ENCODE data around the gene MRPL55.

DNA sequence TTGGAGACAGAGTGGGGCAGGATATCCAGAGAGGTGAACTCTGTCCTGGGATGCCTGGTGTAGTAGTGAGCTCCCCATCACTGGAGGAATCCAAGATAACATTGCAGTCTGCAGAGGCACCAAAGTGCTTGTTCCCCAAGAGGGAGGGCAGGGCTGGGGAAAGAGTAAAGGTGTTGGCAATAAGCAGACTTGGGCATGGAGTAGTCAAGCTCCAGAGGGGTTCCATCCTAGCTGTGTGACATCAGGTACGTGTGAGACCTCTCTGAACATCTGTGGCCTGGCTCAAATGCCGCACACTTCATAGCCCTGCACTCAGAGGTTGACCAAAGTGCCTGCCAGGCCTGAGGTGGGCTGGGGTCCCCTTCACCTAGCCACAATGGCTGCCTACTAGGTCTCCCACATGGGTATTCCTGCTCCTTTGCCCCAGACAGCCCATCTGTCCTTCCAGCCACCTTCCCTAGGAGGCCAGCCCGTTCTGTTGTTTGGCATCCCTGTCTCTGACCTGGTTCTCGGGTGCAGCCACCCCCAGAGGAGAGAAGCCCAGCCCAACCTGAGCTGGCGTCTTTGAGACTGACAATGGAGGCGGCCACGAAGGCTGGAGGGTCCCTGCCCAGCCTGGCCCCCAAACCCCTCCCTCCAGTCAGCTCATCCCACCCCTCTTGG lies 29.4 kb downstream of the MRPL55 start:
- TF ChIP-seq CTCF (IDR thresholded peaks at IDR 0.05), result no peak
- no peak for TF ChIP-seq POLR2A (IDR thresholded peaks at IDR 0.05)
- TF ChIP-seq POLR2AphosphoS5 (IDR thresholded peaks at IDR 0.05), result no peak

Measured in prostate gland (tissue), 2 donors.